Measurements from ENCODE around the gene ZNF19. TPM values are rescaled to one million over a fixed set of nuclear protein-coding genes. Genes with fewer than 3 reads are reported as not detected.

The ZNF19 gene
- total RNA-seq, 1 donor from 2014 or later = 18.3 TPM

DNA sequence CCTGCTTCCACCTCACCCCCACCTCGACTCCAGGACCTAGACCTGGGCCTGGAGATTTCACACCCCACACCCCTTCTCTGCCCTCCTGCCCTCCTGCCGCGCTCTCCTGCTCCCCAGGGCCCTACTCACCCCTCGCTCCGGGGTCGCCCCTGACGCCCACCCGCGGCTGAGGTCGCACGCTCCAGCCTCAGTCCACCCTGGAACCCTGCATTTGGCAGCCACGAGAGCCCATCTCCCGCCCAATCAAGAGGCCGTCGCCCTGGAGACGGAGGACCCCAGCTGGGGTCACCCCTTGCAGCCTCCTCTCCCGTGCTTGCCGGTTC lies 63.4 kb downstream of the ZNF19 start:
- TF ChIP-seq, protein P1, sequence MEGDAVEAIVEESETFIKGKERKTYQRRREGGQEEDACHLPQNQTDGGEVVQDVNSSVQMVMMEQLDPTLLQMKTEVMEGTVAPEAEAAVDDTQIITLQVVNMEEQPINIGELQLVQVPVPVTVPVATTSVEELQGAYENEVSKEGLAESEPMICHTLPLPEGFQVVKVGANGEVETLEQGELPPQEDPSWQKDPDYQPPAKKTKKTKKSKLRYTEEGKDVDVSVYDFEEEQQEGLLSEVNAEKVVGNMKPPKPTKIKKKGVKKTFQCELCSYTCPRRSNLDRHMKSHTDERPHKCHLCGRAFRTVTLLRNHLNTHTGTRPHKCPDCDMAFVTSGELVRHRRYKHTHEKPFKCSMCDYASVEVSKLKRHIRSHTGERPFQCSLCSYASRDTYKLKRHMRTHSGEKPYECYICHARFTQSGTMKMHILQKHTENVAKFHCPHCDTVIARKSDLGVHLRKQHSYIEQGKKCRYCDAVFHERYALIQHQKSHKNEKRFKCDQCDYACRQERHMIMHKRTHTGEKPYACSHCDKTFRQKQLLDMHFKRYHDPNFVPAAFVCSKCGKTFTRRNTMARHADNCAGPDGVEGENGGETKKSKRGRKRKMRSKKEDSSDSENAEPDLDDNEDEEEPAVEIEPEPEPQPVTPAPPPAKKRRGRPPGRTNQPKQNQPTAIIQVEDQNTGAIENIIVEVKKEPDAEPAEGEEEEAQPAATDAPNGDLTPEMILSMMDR (IDR thresholded peaks at IDR 0.05) = no peak
- intact Hi-C loops (cut with DNase I) = no loop called here
- no peak overlapping the region for H3K4me3 ChIP-seq

DNA sequence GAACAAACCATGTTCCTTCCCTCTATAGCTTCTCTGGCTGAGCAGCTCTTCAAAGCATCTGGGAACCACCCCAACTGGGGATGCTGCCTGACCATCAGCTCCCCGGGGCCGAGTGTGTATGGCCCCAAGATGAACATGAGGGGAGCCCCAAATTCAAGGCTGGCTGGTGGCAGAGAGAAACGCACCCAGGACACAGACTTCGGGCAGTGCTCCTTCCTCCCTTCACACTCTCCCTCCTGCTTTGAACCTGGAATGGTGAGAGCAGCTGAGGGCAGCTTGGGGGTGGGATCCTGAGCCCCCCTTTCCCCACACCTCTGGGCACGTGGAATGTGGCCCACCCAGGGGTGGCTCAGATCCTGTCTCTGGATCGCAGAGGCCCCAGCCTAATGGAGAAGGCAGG lies 64.5 kb downstream of the ZNF19 start:
- Histone ChIP-seq H3K27ac (no peak overlapping the region), H3K36me3 (no peaks in the 10 kb centered on the region), H3K9me3 (no peaks in the 10 kb centered on the region), H3K4me3 (no peak overlapping the region), H3K4me1 (no peaks in the 10 kb centered on the region), H3K27me3 (ENCODE audit: low read depth) (peaks cover 32% of the 10 kb centered on the region)
- intact Hi-C loops (cut with DNase I) = no loop called here
- DNase-seq (no peak), ATAC-seq (no peak)
- TF ChIP-seq, protein P1 (IDR thresholded peaks at IDR 0.05) = no peak

More for the DNA sequence above, 63.4 kb downstream of the ZNF19 start:
- H3K27me3 ChIP-seq (ENCODE audit: low read depth) = peaks cover 32% of the 10 kb centered on the region
- no peak for ATAC-seq
- H3K4me1 ChIP-seq = no peaks in the 10 kb centered on the region
- no peak for DNase-seq
- H3K27ac ChIP-seq = no peak overlapping the region
- H3K9me3 ChIP-seq = no peaks in the 10 kb centered on the region
- H3K36me3 ChIP-seq = no peaks in the 10 kb centered on the region

DNA sequence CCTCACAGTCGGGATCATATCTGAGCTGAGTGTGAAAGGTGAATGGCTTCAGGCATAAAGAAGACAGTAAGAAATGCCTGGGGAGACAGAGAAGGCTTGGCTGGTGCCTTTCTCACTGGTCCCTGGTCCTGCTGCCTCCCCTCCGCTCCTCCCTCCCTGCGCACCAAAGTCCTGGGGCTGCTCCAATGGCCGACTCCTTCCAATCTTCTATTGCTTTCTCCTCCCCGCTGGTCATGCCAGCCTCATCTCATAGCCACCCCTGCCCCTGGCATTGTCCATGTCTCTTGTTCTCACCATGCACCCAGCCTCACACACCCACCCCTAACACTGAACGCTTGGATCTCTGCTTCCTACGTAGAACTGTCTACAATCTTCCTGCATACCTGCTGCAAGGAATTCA lies 65.3 kb downstream of the ZNF19 start:
- no peaks in the 10 kb centered on the region for H3K36me3 ChIP-seq
- H3K4me1 ChIP-seq = no peaks in the 10 kb centered on the region
- no peaks in the 10 kb centered on the region for H3K9me3 ChIP-seq
- DNase-seq (no peak), ATAC-seq (no peak)
- TF ChIP-seq, protein P1 (IDR thresholded peaks at IDR 0.05) = no peak
- no peak overlapping the region for H3K27ac ChIP-seq
- H3K4me3 ChIP-seq = no peak overlapping the region
- H3K27me3 ChIP-seq (ENCODE audit: low read depth) = peaks cover 26% of the 10 kb centered on the region
- intact Hi-C loops (cut with DNase I) = no loop called here

Other genes starting within 250 kb of the ZNF19 start
- 23.4 TPM for gene CMTR2, start 199.9 kb downstream of the ZNF19 start, total RNA-seq
- 1.6 TPM for gene CALB2, start 130.6 kb downstream of the ZNF19 start, total RNA-seq
- gene TLE7, start 47.3 kb downstream of the ZNF19 start, total RNA-seq = not detected
- gene ZNF23, start 27.1 kb downstream of the ZNF19 start, total RNA-seq = 9.5 TPM
- 0.27 TPM for gene CHST4, start 37.1 kb upstream of the ZNF19 start, total RNA-seq
- gene TAT, start 87.8 kb upstream of the ZNF19 start, total RNA-seq = not detected
- gene MARVELD3, start 136.9 kb upstream of the ZNF19 start, total RNA-seq = 6.7 TPM
- 6.6 TPM for gene PHLPP2, start 235.4 kb upstream of the ZNF19 start, total RNA-seq